HG02943 (cell line): Measurements from ENCODE around the gene PLPP3.

Experiments
- ATAC-seq: cut with Tn5 transposase; IDR thresholded peaks from one replicate; pipeline ENCODE4 v1.9.1; 2021; ENCODE audit warnings: mild to moderate bottlenecking, low read depth, moderate library complexity; ENCODE audit not compliant: unreplicated experiment

The PLPP3 gene

GRCh38 chr1:56505792-56506743 lies 73.3 kb downstream of the PLPP3 start:
- no peak for ATAC-seq

GRCh38 chr1:56502700-56503245 lies 76.6 kb downstream of the PLPP3 start:
- no peak for ATAC-seq

- no peak for ATAC-seq
Measured at GRCh38 chr1:56501888-56502287, 77.5 kb downstream of the PLPP3 start.

- no peak for ATAC-seq
Measured at GRCh38 chr1:56501426-56501825, 77.9 kb downstream of the PLPP3 start.

- no peak for ATAC-seq
Measured at GRCh38 chr1:56496821-56497772, 82.3 kb downstream of the PLPP3 start.

- ATAC-seq, result no peak
Measured at GRCh38 chr1:56496158-56496557, 83.2 kb downstream of the PLPP3 start.

GRCh38 chr1:56495538-56495937 lies 83.8 kb downstream of the PLPP3 start:
- ATAC-seq, result no peak

GRCh38 chr1:56494306-56494705 lies 85.1 kb downstream of the PLPP3 start:
- no peak for ATAC-seq

- ATAC-seq, result no peak
Measured at GRCh38 chr1:56493826-56494225, 85.5 kb downstream of the PLPP3 start.

- ATAC-seq, result no peak
Measured at GRCh38 chr1:56491441-56491840, 87.9 kb downstream of the PLPP3 start.

GRCh38 chr1:56490619-56491018 lies 88.7 kb downstream of the PLPP3 start:
- no peak for ATAC-seq

- no peak for ATAC-seq
Measured at GRCh38 chr1:56489695-56490094, 89.7 kb downstream of the PLPP3 start.

GRCh38 chr1:56484695-56485094 lies 94.7 kb downstream of the PLPP3 start:
- no peak for ATAC-seq

GRCh38 chr1:56483104-56483503 lies 96.3 kb downstream of the PLPP3 start:
- ATAC-seq, result no peak

GRCh38 chr1:56482486-56482885 lies 96.9 kb downstream of the PLPP3 start:
- ATAC-seq, result no peak

GRCh38 chr1:56481140-56481694 lies 98.1 kb downstream of the PLPP3 start:
- no peak for ATAC-seq

- ATAC-seq, result no peak
Measured at GRCh38 chr1:56478734-56479133, 100.6 kb downstream of the PLPP3 start.

- no peak for ATAC-seq
Measured at GRCh38 chr1:56477164-56478111, 101.9 kb downstream of the PLPP3 start.

GRCh38 chr1:56473582-56474270 lies 105.6 kb downstream of the PLPP3 start:
- no peak for ATAC-seq
